ENCODE measurements around the gene NSUN2. TPM values are rescaled to one million over a fixed set of nuclear protein-coding genes. Genes with fewer than 3 reads are reported as not detected.

Gene NSUN2
- total and polyA plus RNA-seq, 2 of the 4 experiments (the other 2 are of a cell fraction) = 51.1 to 61.1 TPM

- Histone ChIP-seq H2AK9ac (replicated peaks; ENCODE audit: low read depth, low read length, poor library complexity) (no peak overlapping the region), H2BK20ac (ENCODE audit: low read depth, low read length) (no peak overlapping the region), H3K56ac (ENCODE audit: extremely low read depth, insufficient read depth, low read length) (no peak overlapping the region), H3K79me1 (ENCODE audit: low read depth in 1 of 2, low read length in 2 of 2) (no peaks in the 10 kb centered on the region; a peak in 1 of 4 replicates), H2BK5ac (ENCODE audit: low read depth, low read length, poor library complexity, severe bottlenecking) (no peak overlapping the region), H3K27me3 (ENCODE audit: control insufficient read depth, insufficient read depth, low read length) (no peaks in the 10 kb centered on the region), H3K27ac (ENCODE audit: insufficient read depth, low read length) (no peak overlapping the region), H4K8ac (ENCODE audit: low read depth in 2 of 2, low read length in 2 of 2) (no peak overlapping the region), H3K9me3 (ENCODE audit: control insufficient read depth, insufficient read depth, low read length) (peaks cover 3% of the 10 kb centered on the region; the same call in 1 of the 2 replicates), H2BK120ac (ENCODE audit: low read depth, low read length) (no peak overlapping the region), H3K14ac (replicated peaks; ENCODE audit: low read depth, low read length) (no peak overlapping the region), H2AK5ac (ENCODE audit: low read depth, low read length) (no peak overlapping the region), H3K4me3 (ENCODE audit: insufficient read depth, low read depth, low read length) (no peak overlapping the region), H3K4ac (ENCODE audit: low read depth, low read length) (no peak overlapping the region), H3K9ac (ENCODE audit: low read depth, low read length) (no peak overlapping the region), H3K18ac (ENCODE audit: low read depth, low read length) (no peak overlapping the region), H4K5ac (ENCODE audit: low read depth, low read length) (no peak overlapping the region), H3K4me2 (ENCODE audit: low read depth, low read length) (no peak overlapping the region), H2AFZ (replicated peaks; ENCODE audit: low read length, poor library complexity) (no peak overlapping the region), H3K9me1 (ENCODE audit: insufficient read depth, low read length) (no peaks in the 10 kb centered on the region), H3K36me3 (ENCODE audit: control insufficient read depth, insufficient read depth, low read length) (peaks cover 24% of the 10 kb centered on the region), H3K23ac (ENCODE audit: low read depth, low read length) (no peak overlapping the region), H2BK15ac (ENCODE audit: low read depth, low read length) (no peak overlapping the region), H3K4me1 (ENCODE audit: control insufficient read depth, insufficient read depth, low read length) (no peaks in the 10 kb centered on the region), H4K91ac (ENCODE audit: insufficient read depth, low read depth, low read length) (no peak overlapping the region), H4K20me1 (ENCODE audit: insufficient read depth, low read length) (no peaks in the 10 kb centered on the region)
- dilution Hi-C loops (cut with HindIII; ENCODE audit: low sequenced_read_pairs, unreplicated experiment) (no loop called here), in situ Hi-C loops (cut with MboI; ENCODE audit: low sequenced_read_pairs) (no loop called here), intact Hi-C loops (cut with micrococcal nuclease) (no loop called here)
- ATAC-seq (ENCODE audit: low read depth) (no peak), DNase-seq (no peak)
- no peak for TF ChIP-seq BHLHE40 (IDR thresholded peaks at IDR 0.05; ENCODE audit: low read depth, low read length)
- TF ChIP-seq MAFK (IDR thresholded peaks at IDR 0.05; ENCODE audit: low read depth, low read length) = no peak
- no peak for TF ChIP-seq MXI1 (IDR thresholded peaks at IDR 0.05; ENCODE audit: borderline replicate concordance, low read depth, low read length)
- no peak for TF ChIP-seq FOS (IDR thresholded peaks at IDR 0.05; ENCODE audit: low read depth, low read length)
- TF ChIP-seq POLR2A (IDR thresholded peaks at IDR 0.05; ENCODE audit: low read depth, low read length) = no peak
- TF ChIP-seq CHD1 (IDR thresholded peaks at IDR 0.05; ENCODE audit: low read depth, low read length) = no peak
- no TSS peak for BruUV-seq (replicated peaks)
- CTCF ChIA-PET = no interaction called here
- POLR2A ChIA-PET (ENCODE audit: unreplicated experiment) = no interaction called here
- WGBS, 2 experiments (ENCODE audit: extremely low coverage in 2 of 2, insufficient read length in 1 of 2) = no CpG with 5 or more reads among the region's 3 CpGs
Measured at GRCh38 chr5:6660688-6661087, 27.8 kb upstream of the NSUN2 start.
